Stimulated activated CD8-positive, alpha-beta memory T cell treated with anti-CD3 and anti-CD28 coated beads, Interleukin-12 subunit alpha, Interleukin-12 subunit beta, amount 100 ng/mL, for 24 hours (primary cell): ENCODE measurements around the gene SERPINA5.

ENCODE experiments used
- DNase-seq: peaks from one replicate; pipeline ENCODE4 v3.0.0-alpha.2; 2020; ENCODE audit errors: extremely low read depth

SERPINA5 gene

DNA sequence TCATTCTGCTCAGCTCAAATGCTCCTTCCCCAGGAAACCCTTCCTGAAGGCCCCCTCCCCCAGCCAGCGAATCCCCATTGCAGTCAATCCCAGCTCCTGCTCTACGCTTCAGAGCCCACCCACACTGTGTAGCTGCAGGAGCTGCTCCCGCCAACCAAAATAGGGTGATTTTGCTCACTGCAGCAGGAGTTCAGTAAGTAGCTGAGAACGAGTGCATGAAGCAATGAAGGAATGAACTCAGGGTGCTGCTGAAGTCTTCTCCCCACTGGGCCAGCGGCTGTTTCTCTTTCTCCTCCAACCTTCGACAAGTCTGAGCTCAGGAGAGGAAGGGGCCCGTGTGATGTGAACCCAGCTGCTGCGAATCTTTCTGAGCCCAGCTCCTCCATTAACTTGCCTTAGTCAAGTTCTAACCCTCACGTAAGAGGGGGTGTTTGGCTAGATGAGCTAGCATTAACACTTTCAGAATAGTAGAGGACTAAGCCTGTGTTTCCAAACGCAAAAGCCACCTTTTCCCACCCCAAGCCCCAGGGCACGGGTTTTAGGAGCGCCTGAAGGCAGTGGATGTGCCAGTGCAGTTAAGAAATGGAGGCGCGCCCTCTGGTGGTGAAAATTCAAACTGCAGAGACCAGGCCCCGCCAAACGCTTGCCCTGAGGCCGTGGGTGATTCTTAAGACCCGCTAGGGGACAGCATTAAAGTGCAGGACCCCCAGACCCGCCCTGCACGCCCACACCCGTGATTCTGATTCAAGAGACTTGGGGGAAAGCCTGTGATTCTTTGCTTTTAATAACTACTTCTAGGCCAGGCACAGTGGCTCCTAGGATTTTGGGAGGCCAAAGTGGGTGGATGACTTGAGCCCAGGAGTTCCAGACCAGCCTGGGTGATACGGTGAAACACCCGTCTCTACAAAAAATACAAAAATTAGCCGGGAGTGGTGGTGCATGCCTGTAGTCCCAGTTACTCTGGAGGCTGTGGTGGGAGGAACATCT, 31.9 kb upstream of the SERPINA5 start:
- peak; percentile 8 for DNase-seq

DNA sequence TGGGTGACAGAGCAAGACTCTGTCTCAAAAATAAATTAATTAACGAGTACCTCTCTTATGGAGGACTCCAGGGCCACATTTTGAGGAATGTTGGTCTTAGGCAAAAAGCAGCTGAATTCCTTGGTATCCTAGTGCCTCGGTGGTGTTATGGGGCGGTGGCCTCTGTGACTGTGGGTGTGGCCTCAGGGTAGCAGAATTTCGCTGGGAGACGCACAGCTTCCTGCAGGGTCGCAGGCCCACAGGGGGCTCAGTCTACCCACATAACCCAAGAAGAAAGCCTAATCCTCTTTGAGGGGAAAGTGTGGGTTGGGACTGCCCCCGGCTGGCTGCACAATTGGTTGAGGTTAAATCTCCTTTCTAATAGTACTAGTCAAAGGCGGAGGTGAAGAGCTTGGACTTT, 31.2 kb upstream of the SERPINA5 start:
- no peak for DNase-seq

DNA sequence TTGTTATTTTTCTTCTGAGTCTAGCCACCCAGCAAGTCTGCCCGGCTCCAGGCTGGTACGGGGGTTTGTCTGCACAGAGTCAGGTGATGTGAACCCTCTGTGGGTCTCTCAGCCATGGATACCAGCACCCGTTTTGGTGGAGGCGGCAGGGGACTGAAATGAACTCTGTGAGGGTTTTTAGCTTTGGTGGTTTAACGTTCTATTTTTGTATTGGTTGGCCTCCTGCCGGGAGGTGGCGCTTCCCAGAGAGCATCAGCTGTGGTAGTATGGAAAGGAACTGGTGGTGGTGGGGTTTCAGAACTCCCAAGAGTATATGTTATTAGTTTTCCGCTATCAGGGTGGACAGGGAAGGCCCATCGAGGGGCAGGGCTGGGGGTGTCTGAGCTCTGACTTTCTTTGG, 25.2 kb upstream of the SERPINA5 start:
- no peak for DNase-seq

- no peak for DNase-seq
These were observed 23.9 kb upstream of the SERPINA5 start for GRCh38 chr14:94557327-94557726.

DNA sequence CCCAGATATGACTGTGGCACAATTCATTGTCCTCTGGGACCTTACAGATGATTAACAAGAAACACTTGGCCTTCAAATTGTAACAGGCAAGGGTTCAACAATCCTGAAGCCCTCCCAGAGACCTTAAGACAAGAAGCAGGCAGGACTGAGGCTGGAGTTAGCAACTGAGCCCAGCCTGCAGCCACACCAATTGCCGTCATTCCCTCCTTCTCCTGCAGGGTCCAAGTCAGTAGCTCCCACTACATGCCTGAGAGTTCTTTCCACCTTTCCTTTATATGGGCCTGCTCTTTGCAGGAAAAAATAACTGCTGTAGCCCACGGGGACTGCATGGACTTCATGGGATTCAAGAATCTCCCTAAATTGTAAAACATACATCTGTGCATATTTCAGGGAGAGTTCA, 22.4 kb upstream of the SERPINA5 start:
- no peak for DNase-seq

- no peak for DNase-seq
These were observed 21.5 kb upstream of the SERPINA5 start for GRCh38 chr14:94559638-94560290.

- no peak for DNase-seq
These were observed 20.9 kb upstream of the SERPINA5 start for GRCh38 chr14:94560291-94560665.

- DNase-seq, result no peak
These were observed 20.2 kb upstream of the SERPINA5 start, which contains the start of gene SERPINA4 for GRCh38 chr14:94560751-94561655. TSS of gene SERPINA4 (plus strand) at chr14:94561442. CDS start at chr14:94563483, 2,041 bp downstream.

GRCh38 chr14:94561656-94562010, 19.6 kb upstream of the SERPINA5 start:
- DNase-seq, result no peak

DNA sequence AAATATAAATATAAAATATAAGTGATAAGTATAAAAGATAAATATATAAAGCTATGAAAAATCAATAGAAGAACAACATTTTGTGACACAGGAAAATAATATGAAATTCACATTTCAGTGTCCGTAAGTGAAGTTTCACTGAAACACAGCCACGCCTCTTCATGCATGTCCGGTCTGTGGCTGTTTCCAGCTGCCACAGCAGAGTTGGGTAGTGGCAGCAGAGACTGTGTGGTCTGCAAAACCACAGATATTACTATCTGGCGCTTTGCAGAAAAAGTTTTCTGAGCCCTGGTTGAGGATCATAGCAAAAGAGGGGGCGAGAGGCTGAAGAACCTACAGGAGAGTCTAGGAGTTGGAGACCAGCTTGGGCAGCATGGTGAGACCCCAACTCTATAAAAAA, 19.2 kb upstream of the SERPINA5 start:
- DNase-seq, result no peak

GRCh38 chr14:94562941-94563883, 18.0 kb upstream of the SERPINA5 start:
- no peak for DNase-seq

- DNase-seq, result no peak
These were observed 16.8 kb upstream of the SERPINA5 start for GRCh38 chr14:94564381-94564780.

DNA sequence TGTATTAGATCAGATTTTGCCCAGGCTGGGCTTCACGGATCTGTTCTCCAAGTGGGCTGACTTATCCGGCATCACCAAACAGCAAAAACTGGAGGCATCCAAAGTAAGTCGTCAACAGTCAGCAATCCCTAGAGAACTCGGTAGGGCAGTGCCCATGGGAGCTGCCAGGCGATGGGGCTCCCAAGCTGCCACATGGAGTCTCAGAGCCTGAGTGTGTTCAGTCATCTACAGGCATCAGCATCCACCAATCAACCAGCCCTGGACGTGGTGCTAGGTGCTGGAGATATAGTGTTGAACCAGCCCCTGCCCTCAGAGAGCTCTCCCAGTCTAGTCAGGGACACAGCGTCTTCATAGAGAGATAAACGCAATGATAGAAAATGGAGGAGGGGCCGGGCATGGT, 13.0 kb upstream of the SERPINA5 start:
- no peak for DNase-seq

GRCh38 chr14:94569381-94570001, 11.7 kb upstream of the SERPINA5 start:
- DNase-seq, result no peak

- no peak for DNase-seq
These were observed 11.2 kb upstream of the SERPINA5 start for GRCh38 chr14:94570002-94570400.

- no peak for DNase-seq
These were observed 10.8 kb upstream of the SERPINA5 start for GRCh38 chr14:94570440-94570839.

- no peak for DNase-seq
These were observed 9.8 kb upstream of the SERPINA5 start for GRCh38 chr14:94571395-94571794.

GRCh38 chr14:94571950-94572349, 9.3 kb upstream of the SERPINA5 start:
- no peak for DNase-seq

DNA sequence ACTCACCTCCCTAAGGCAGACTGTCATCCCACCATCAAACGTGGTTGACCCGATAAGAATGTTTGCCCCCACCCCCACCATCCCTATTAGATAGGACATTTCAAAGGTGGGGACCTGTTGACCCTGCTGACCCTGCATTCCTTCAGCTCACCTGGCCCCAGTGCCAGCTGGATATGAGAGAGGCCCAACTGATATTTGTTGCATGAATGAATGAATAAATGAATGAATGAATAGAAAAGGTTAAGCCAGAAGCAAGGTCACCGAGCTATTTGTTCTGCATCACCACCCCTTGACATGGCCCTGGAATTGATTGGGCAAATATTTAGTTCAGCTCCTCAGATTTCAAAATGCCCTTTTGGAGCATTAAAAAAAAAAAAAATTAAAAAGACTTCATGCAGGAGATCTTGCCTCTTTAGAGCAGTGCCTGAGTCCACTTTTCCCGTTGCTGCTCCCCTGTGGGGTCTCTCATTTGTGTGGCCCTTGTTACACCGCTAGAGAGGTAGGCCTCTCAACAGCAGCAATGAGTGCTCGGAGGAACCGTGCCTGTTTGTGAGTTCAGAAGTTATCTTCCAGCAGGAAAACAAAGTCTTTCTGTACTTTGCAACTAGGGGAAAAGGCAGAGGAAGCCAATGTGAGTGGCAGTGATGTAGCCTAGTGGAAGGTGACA, 8.5 kb upstream of the SERPINA5 start:
- no peak for DNase-seq
